T-helper 1 cell (primary cell): ENCODE measurements around the gene WDR5.

Experiments used
- DNase-seq, 5 donors: peaks; one replicate each; pipeline ENCODE4 v3.0.0-alpha.2; 2012 to 2020

The WDR5 gene

DNA sequence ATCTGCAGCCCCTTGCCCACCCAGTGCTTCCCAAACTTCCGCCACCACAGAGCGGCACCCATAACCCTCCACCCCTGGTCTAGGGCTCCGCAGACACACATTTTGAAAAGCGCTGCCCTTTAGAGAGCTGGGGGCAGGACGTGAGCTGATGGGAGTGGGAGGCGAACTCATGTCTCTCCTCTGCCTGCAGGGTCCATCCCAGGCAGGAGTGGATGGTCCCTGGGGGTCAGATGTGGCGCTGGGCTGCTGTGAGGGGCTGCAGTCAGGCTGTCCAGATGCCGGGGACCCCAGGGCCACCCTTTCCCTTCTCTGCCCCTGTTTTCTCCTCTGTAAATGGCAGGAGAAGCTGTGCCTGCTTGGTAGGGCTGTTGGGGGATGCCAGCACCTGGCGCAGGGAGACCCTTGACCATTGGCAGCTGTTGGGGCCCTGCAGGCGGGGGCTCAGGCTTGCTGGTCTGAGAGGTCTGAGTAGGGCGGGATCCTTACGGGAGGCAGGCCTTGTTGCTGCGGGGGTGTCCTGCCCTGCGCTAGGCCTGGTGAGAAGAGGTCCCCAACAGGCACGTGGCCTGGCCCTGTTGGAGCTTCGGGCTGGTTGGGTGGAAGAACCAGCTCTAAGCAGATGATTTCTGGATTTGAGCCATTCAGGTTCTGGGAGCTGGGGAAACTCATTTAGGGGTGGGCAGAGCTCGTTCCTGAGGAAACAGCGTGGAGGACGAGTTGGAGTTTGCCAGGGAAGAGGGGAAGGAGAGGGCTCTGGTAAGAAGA lies 38.8 kb downstream of the WDR5 start:
- no peak for DNase-seq

GRCh38 chr9:134175291-134175807 lies 39.5 kb downstream of the WDR5 start:
- DNase-seq = no peak

DNA sequence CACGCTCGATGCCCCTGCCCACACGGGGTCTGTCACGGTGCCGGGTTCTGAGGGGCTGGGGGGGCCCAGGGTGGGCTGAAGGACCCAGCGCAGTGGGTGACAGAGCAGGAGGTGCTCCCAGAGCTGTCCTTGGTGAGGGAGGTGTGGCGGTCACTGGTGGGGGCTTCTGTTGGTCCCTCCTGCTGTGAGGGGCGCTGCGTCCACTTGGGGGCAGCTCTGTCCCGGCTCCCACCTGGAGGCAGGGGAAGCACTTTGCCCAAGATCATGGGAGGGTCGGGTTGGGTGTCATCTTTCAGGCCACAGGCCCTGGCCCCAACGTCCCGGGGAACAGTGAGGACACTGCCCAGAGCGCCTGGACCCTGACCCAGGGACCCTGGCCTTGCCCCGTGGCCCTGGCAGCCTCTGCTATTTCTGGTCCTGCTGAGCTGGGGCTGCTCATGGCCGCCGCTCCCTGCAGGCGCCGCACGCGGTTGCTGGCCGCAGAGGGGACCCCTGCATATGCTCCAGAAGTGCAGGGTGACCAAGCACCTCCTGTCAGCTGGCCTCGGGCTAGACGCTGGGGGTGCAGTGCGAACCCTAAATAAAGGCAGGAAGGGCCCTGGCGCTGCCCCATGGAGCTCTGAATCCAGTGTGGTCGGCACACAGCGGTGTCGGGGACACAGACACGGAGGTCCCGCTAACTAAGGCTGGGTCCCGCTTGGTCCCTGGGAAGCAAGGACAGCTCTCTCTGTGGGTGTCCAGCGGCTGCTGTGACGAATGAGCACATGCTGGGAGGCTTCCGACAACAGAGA lies 40.1 kb downstream of the WDR5 start:
- no peak for DNase-seq

GRCh38 chr9:134176599-134176968 lies 40.7 kb downstream of the WDR5 start:
- no peak for DNase-seq

DNA sequence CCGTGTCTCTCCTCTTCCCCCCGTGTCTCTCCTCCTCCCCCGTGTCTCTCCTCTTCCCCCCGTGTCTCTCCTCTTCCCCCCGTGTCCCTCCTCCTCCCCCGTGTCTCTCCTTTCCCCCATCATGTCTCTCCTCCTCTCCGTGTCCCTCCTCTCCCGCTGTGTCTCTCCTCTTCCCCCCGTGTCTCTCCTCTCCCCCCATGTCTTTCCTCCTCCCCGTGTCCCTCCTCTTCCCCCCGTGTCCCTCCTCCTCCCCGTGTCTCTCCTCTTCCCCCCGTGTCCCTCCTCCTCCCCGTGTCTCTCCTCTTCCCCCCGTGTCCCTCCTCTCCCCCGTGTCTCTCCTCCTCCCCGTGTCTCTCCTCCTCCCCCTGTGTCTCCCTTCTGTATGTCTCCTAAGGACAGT lies 41.3 kb downstream of the WDR5 start:
- DNase-seq = no peak

- DNase-seq = peak in 1 of 5 donors; percentile 4
Measured at GRCh38 chr9:134177624-134178393, 41.9 kb downstream of the WDR5 start.

DNA sequence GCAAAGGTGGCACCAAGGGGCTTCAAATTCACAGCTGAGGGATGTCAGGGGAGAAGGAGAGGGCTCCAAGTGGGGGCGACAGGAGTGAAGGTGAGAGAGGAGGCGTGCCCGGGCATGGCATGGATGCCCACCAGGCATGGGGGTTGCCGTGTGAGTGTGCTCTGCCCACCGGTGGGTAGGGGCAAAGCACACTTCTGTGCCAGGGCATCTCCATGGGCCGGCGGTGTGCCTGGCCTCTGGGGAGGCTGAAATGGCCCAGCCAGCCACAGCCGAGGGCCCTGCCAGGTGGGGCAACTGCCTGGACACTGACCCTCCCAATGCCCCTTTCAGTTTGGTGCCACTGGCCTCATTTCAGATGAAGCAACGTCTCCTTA lies 42.5 kb downstream of the WDR5 start:
- peak in 1 of 5 donors; percentile 5 for DNase-seq

DNA sequence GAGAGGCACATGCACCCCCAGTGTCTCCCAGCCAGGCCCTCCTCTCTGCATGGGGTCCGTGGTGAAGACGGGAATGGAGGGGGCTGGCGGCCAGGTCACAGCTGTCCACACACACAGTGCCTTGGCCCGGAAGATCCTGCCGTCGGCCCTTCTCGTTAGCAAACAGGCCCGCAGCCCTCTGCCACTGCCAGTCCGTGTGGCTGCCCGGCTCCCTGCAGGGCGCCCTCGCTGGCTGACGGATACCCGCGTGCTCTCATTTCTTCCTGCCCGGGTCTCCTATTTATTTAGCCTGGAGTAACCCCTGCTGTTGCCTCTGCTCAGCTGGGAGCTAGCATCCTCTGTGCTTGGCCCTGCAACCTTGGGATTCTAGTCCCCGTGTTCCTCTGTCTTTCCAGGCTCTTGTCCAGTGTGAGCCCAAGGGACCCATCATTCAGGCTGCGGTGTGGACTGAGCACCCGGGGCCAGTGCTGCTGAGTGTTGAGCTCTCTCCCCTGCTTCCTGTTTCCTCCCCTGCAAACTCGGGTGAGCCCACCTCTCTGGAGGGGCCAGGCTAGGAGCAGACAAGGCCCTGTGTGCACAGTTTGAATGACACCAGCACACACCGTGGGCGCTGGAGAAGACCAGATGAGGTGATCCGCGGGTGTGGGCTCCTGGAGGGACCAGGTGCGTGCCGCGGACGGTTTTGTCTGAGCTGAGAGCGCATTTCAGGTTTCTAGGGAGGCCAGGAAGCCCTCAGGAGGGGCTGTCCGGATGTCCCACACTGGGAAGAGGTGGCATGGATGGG lies 43.1 kb downstream of the WDR5 start:
- peak in 1 of 5 donors; percentile 6 for DNase-seq

DNA sequence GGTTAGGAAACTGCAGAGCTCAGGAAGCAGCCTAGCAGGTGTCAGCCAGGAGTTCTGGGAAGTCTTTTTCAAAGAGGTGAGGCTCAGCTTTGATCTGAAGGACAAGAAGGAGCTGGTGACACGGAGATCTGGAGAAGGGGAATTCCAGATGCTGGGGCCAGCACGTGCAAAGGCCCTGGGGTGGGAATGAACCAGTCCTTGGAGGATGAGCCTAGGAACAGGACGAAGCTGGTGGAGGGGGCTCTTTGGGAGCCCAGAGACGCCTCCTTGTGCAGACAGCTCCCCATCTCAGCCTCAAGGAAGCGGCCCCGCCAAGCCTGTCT lies 43.7 kb downstream of the WDR5 start:
- DNase-seq = no peak

DNA sequence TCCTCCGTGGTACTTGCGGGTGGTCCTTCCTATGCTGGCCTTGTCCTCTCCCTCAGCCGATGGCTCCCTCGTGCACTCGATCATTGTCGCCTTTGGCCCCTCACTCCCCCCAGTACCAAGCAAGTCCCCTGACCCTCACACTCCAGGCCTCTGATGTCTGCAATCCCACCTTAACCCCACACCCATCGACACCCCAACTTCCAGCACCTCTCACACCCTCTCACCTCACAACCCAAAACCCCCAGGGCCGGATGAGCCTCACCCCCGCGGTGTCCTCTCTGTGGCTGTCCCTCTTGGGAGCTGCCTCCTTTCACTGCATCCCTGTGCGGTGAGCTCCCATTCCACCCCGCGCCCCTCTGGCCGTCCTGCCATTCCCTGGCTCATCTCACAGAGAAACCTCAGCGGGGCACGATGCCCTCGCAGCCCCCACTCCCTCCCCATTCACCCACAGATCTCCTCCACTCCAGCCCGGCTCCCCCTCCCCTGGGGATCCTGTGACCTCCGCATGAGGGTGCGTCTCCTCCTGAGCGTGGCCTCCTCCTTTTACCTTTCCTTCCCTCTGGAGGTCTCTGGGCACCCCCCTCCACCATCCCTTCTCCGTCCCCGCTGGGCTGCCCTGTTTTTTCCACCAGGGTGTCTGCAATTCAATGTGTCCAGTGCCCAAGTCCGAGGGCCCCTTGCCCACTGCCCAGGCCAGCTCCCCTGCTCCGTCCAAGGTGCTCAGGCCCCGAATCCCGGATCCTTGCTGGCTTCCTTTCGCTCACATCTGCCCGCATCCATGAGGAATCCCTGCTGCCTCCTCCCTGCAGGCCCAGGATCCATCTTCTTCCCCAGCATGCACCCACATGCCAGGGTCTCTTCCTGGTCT lies 44.3 kb downstream of the WDR5 start:
- peak in 1 of 5 donors; percentile 3 for DNase-seq

DNA sequence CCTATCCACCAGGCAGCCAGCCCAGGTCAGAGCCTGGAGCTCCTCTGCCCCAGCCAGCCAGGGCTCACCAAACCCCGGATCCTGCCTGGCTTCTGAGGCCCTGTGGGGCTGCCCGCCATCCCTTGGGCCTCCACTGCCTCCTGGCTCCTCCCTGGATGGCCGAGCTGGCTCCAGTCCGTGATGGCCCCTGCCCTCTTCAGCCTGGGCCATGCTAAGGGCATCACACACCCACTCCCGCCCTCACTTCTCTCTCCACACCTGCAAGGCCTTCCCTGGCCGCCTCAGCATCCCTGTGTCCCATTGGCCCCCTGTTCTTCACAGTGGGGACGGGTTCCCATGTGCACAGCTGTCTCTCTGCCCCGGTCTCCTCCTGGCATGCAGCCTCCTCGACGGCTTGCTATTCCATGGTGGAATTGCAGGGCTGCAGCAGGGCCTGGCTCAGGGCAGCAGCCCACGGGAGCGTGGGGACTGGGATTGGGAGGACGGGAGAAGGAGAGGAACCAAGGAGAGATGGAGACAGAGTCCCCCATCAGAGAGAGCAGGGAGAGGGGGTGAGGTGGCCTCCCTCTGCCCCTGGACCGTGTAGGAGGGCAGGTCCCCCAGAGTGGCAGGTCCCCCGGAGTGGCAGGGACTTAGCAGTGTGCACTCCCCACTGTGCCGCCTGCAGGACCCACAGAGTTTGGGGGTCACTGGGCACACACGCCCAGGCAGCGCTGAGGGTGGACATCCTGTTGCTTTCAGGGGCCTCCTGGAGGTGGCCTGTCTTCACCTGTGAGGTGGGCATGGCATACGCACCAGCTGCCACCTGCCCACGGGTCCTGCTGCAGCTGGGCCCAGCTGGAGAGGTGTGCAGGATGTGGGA lies 45.1 kb downstream of the WDR5 start:
- DNase-seq = no peak

DNA sequence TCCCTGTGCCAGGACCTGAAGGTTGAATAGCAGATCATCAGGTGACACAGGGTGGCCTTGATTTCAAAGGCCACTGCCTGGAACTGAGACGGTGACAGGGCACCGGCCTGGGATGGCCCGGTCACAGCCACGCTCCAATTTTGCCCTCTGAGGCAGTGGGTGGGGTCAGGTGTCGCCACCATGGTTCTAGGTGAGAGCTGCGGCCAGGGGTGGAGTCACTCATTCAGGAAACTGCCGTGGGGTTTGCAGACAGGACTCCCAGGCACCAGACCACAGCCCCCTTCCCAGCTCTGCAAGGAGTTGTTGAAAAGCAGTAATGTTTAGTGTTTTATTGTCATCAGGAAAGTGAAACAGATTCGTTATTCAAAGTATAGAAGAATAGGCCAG lies 45.8 kb downstream of the WDR5 start:
- DNase-seq = no peak

- DNase-seq = peak in 1 of 5 donors; percentile 24
Measured at GRCh38 chr9:134182554-134183085, 46.7 kb downstream of the WDR5 start.

DNA sequence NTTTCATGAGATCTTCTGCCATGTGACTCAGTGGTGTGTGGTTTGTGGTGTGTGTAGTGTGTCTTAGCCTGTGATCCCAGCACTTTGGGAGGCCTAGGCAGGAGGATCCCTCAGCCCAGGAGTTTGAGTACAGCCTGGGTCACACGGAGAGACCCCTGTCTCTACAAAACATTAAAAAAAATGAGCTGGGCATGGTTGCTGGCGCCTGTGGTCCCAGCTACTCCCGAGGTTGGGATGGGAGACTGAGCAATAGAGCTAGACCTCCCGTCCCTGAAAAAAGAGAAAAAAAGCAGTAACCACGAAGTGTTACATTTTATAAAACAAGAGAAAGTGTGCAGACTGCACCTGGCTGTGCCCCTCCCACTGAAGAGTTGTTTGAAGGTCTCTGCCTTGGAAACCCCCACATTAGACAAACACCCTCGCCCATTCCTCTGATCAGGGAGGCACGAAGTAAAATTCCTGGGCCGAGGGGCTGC lies 49.7 kb downstream of the WDR5 start:
- DNase-seq = no peak

DNA sequence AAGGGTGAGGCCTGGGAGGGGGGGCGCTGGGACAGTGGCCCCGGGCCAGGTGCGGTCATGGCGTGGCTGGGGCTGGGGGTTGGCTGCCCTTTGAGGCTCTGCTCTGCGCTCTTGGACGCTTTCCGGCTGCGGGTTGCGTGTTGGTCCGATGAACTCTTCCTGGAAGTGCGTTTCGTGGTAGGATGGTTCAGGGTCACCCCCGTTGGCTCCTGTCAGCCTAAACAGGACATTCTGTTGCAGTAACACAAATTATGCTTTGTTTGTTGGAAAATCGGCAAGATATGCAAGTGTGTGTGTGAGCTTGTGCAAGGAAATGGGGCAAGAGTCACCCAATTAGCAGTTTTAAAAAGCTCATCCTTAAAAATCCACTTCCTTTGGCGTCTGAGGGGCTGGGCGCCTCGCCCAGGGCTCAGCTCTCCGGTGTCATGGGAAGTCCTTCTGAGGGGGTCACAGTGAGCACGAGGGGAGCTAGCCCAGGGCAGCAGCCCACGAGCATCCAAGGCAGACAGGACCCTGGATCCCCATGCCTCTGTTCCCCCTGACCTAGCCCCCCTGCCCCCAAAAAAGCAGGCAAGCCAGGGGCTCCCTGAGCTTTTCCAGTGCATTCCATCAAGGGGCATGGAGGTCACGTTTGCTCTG lies 50.7 kb downstream of the WDR5 start:
- no peak for DNase-seq

- no peak for DNase-seq
Measured at GRCh38 chr9:134187110-134187531, 51.2 kb downstream of the WDR5 start.

- no peak for DNase-seq
Measured at GRCh38 chr9:134187891-134188385, 52.1 kb downstream of the WDR5 start.

DNA sequence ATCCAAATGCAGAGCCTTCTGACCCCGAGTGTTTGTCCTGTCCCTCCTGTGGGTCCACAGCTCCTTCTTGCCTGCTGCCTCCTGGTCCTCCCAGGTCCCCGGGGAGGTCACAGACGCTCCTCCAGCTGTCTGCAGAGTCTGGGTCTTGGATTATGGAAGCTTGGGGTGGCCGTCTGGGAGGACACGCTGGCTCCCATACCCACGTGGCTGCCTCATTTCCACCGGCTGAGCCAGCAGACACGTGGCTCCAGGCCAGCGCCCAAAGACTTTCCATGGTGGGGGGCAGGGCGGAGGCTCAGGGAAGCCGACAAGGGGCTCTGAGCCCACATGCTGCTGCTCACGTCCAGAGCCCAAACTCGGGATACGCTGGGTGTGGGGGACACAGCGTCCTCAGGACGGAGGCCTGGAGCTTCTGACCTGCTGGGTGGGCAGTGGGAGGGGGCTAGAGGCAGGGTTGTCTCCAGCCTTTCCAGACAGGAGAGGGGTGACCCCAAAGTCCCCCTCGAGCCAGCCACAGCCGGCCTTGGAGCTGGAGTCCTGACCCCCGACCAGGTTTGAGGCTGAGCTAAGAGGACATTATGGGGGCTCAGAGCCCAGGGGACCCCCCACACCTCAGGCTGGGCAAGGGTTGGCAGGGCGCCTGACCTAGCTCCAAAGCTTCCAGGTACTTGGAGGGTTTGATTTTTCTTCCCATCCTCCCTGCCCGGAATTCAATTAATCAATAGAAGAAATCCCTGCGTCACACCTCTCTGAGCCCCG lies 52.7 kb downstream of the WDR5 start:
- DNase-seq = no peak

GRCh38 chr9:134189145-134189469 lies 53.2 kb downstream of the WDR5 start:
- no peak for DNase-seq
